Transverse colon (tissue), 4 donors: ENCODE measurements around the gene CCL2. TPM values are rescaled to one million over a fixed set of nuclear protein-coding genes. Genes with fewer than 3 reads are reported as not detected.

Source experiments
- DNase-seq: peaks from one replicate; pipeline ENCODE4 v3.0.0-alpha.2; 2019
- H3K27ac ChIP-seq, 4 donors: fragments of 200-600 bp; sonication (generic); 2 replicates each; pipeline ENCODE4 v1.5.1; 2016 to 2018; ENCODE audit warnings: inconsistent platforms in 4 of 4
- H3K27me3 ChIP-seq: fragments of 200-600 bp; sonication (generic); 2 replicates; pipeline ENCODE4 v1.5.1; 2017; ENCODE audit warnings: inconsistent platforms
- H3K36me3 ChIP-seq, 4 donors: fragments of 200-600 bp; sonication (generic); 2 replicates each; pipeline ENCODE4 v1.5.1; 2017 to 2019; ENCODE audit warnings: inconsistent platforms in 4 of 4
- H3K4me1 ChIP-seq, 4 donors: fragments of 200-600 bp; sonication (generic); 2 replicates each; pipeline ENCODE4 v1.5.1; 2017 to 2020; ENCODE audit warnings: inconsistent platforms in 4 of 4
- H3K4me3 ChIP-seq, 4 donors: fragments of 200-600 bp; sonication (generic); 1 replicate in 1 of 4; 2 replicates in 3 of 4; pipeline versions ENCODE4 v1.5.1 to v1.6.1; 2017 to 2019; ENCODE audit warnings: inconsistent platforms in 4 of 4
- H3K9me3 ChIP-seq, 2 donors: fragments of 200-600 bp; sonication (generic); 2 replicates each; pipeline ENCODE4 v1.5.1; 2017 to 2019; ENCODE audit warnings: inconsistent platforms in 2 of 2
- CTCF ChIP-seq, 5 experiments: fragments of 200-600 bp in 3 of 5; fragments of 450-650 bp in 2 of 5; sonication (generic) in 3 of 5; IDR thresholded peaks; 1 replicate in 2 of 5; 2 replicates in 3 of 5; pipeline ENCODE4 v1.5.1; 2016 to 2017; ENCODE audit warnings: antibody characterized with exemption in 5 of 5, inconsistent platforms in 3 of 5, mild to moderate bottlenecking in 2 of 5, moderate library complexity in 1 of 5
- EP300 ChIP-seq: sonication (generic); formaldehyde crosslinking; IDR thresholded peaks from one replicate; pipeline ENCODE4 v1.6.1; 2017; ENCODE audit warnings: antibody characterized with exemption, low read depth
- POLR2A ChIP-seq: fragments of 450-650 bp; IDR thresholded peaks from one replicate; pipeline ENCODE4 v1.6.1; 2016; ENCODE audit warnings: antibody characterized with exemption, mild to moderate bottlenecking, moderate library complexity
- POLR2AphosphoS5 ChIP-seq, 3 donors: sonication (generic); formaldehyde crosslinking; IDR thresholded peaks; one replicate each; pipeline ENCODE4 v1.6.1; 2016; ENCODE audit warnings: antibody characterized with exemption in 3 of 3
- WGBS, 2 donors: methylation state at CpG; one replicate each; pipeline ENCODE4 v1.1.5; 2018; ENCODE audit warnings: low coverage in 1 of 2; 5-methylcytosine and 5-hydroxymethylcytosine counted together
- in situ Hi-C, 4 donors: fragments of 200-750 bp; cut with MboI; loops; one replicate each; pipeline versions ENCODE4 v1.15.0 to v1.15.1; 2017; ENCODE audit warnings: low sequenced_read_pairs in 3 of 4, low pct_ligation_motif_present in 1 of 4, low pct_unique_long_range_greater_than_20kb in 1 of 4
- intact Hi-C: fragments of 100-400 bp; cut with DNase I; formaldehyde crosslinking; loops from one replicate; pipeline ENCODE4 v1.15.1; 2023; ENCODE audit warnings: low total_unique reads
- total RNA-seq, 4 donors: library from RNA; depleted of rRNA; stranded (reverse); fragments of >200 nt; gene quantifications; one replicate each; pipeline ENCODE4 v1.1.0, GENCODE V29; 2016

CCL2 gene
- total RNA-seq, 4 donors from 2014 or later = 9.1 to 147 (median 77.6) TPM

- Histone ChIP-seq H3K4me3 (no peak overlapping the region), H3K9me3 (no peaks in the 10 kb centered on the region), H3K27ac (no peak overlapping the region), H3K36me3 (no peaks in the 10 kb centered on the region), H3K27me3 (no peaks in the 10 kb centered on the region), H3K4me1 (peaks cover 0 to 23% (median 5%) of the 10 kb centered on the region in 4 donors)
- TF ChIP-seq EP300 (no peak), POLR2AphosphoS5 (IDR thresholded peaks at IDR 0.05) (no peak), POLR2A (no peak), CTCF (IDR thresholded peaks at IDR 0.05) (no peak)
- in situ Hi-C loops = no loop called here
- DNase-seq = no peak
- 89 to 100% methylated on average over 1 to 4 of the region's 4 CpGs for WGBS, 2 donors
- intact Hi-C loops = loop anchor here (10.0 kb wide), 1 partner anchor 100 kb away; no protein-coding TSS in a partner anchor
Observed at GRCh38 chr17:34305061-34305460, 50.0 kb downstream of the CCL2 start.

GRCh38 chr17:34305606-34306005, 50.5 kb downstream of the CCL2 start:
- Histone ChIP-seq H3K4me1 (peaks cover 0 to 19% (median 4%) of the 10 kb centered on the region in 4 donors), H3K9me3 (no peaks in the 10 kb centered on the region), H3K36me3 (no peaks in the 10 kb centered on the region), H3K4me3 (no peak overlapping the region), H3K27me3 (no peaks in the 10 kb centered on the region), H3K27ac (no peak overlapping the region)
- no peak for DNase-seq
- TF ChIP-seq EP300 (no peak), POLR2A (no peak), CTCF (IDR thresholded peaks at IDR 0.05) (no peak), POLR2AphosphoS5 (IDR thresholded peaks at IDR 0.05) (no peak)
- in situ Hi-C loops (no loop called here), intact Hi-C loops (loop anchor here (10.0 kb wide), 1 partner anchor 101 kb away; no protein-coding TSS in a partner anchor)

GRCh38 chr17:34306466-34306865, 51.4 kb downstream of the CCL2 start:
- no peaks in the 10 kb centered on the region for H3K27me3 ChIP-seq
- H3K4me3 ChIP-seq = no peak overlapping the region
- no peak for DNase-seq
- WGBS, 2 donors = 47 to 61% methylated on average over 3 of the region's 3 CpGs
- intact Hi-C loops (loop anchor here (10.0 kb wide), 1 partner anchor 102 kb away; no protein-coding TSS in a partner anchor), in situ Hi-C loops (no loop called here)
- no peaks in the 10 kb centered on the region for H3K9me3 ChIP-seq
- TF ChIP-seq EP300 (no peak), POLR2AphosphoS5 (IDR thresholded peaks at IDR 0.05) (no peak), CTCF (IDR thresholded peaks at IDR 0.05) (peak in 3 of 5 experiments; percentile 12 to 20 (median 19)), POLR2A (no peak)
- H3K27ac ChIP-seq = peak overlapping the region in 1 of 4 donors; percentile 20
- H3K36me3 ChIP-seq = no peaks in the 10 kb centered on the region
- H3K4me1 ChIP-seq = peaks cover 0 to 14% (median under 1%) of the 10 kb centered on the region in 4 donors

Other genes starting within 250 kb of the CCL2 start
- gene CCL7, start 14.9 kb downstream of the CCL2 start, total RNA-seq = not detected
- gene CCL11, start 30.5 kb downstream of the CCL2 start, total RNA-seq = 10 to 100 TPM in 1 of 4 donors, 1 to 10 TPM in 3; 3.0 to 10.5 (median 5.8) TPM
- 10 to 100 TPM in 1 of 4 donors, 1 to 10 TPM in 1, not detected in 2; 1.2 to 10.9 TPM for gene CCL8, start 64.2 kb downstream of the CCL2 start, total RNA-seq
- gene CCL13, start 101.2 kb downstream of the CCL2 start, total RNA-seq = 10 to 100 TPM in 1 of 4 donors, 1 to 10 TPM in 2, not detected in 1; 5.4 to 10.5 (median 8.2) TPM
- not detected for gene CCL1, start 107.9 kb downstream of the CCL2 start, total RNA-seq